Chondrocyte (in vitro differentiated cells): Measurements from ENCODE around the gene P2RY12. TPM values are rescaled to one million over a fixed set of nuclear protein-coding genes. Genes with fewer than 3 reads are reported as not detected.

Experiments used
- DNase-seq: peaks from one replicate; pipeline ENCODE4 v3.0.0; 2021; ENCODE audit warnings: mixed read lengths, low spot score
- H3K27ac Mint-ChIP-seq: one replicate; pipeline ENCODE4 v1.8.0; 2021; ENCODE audit warnings: mild to moderate bottlenecking, moderate library complexity, mixed read lengths; ENCODE audit not compliant: unreplicated experiment
- H3K27me3 Mint-ChIP-seq: 2 replicates; pipeline ENCODE4 v1.8.0; 2021; ENCODE audit warnings: low read depth, mixed read lengths
- H3K36me3 Mint-ChIP-seq: 2 replicates; pipeline ENCODE4 v1.8.0; 2021; ENCODE audit warnings: low read depth, mixed read lengths
- H3K4me1 Mint-ChIP-seq: 2 replicates; pipeline ENCODE4 v1.8.0; 2021; ENCODE audit warnings: low read depth, mild to moderate bottlenecking, mixed read lengths
- H3K4me3 Mint-ChIP-seq: one replicate; pipeline ENCODE4 v1.8.0; 2021; ENCODE audit warnings: mild to moderate bottlenecking, moderate library complexity, mixed read lengths; ENCODE audit not compliant: unreplicated experiment
- H3K9me3 Mint-ChIP-seq: 2 replicates; pipeline ENCODE4 v1.8.0; 2021; ENCODE audit warnings: low read depth, mixed read lengths
- CTCF ChIP-seq: fragments of 200-600 bp; sonication (generic); IDR thresholded peaks from 2 replicates; pipeline ENCODE4 v1.5.0; 2021; ENCODE audit warnings: antibody characterized with exemption, mild to moderate bottlenecking, moderate library complexity
- total RNA-seq: library from RNA; stranded (reverse); gene quantifications from 3 replicates; pipeline ENCODE4 v1.2.1, GENCODE V29; 2021

The P2RY12 gene
- total RNA-seq, 1 donor from 2014 or later: not detected

- no peak for TF ChIP-seq CTCF
- Mint-ChIP-seq H3K4me1 (no peaks in the 10 kb centered on the region), H3K36me3 (no peaks in the 10 kb centered on the region), H3K9me3 (no peaks in the 10 kb centered on the region), H3K4me3 (no peak overlapping the region), H3K27ac (no peak overlapping the region), H3K27me3 (no peaks in the 10 kb centered on the region)
- no peak for DNase-seq
Observed at GRCh38 chr3:151331696-151332095, 52.9 kb downstream of the P2RY12 start.

GRCh38 chr3:151330899-151331298 lies 53.7 kb downstream of the P2RY12 start:
- Mint-ChIP-seq H3K36me3 (no peaks in the 10 kb centered on the region), H3K4me1 (no peaks in the 10 kb centered on the region), H3K27me3 (no peaks in the 10 kb centered on the region), H3K27ac (no peak overlapping the region), H3K4me3 (no peak overlapping the region), H3K9me3 (no peaks in the 10 kb centered on the region)
- TF ChIP-seq CTCF: no peak
- DNase-seq: no peak

GRCh38 chr3:151330379-151330778 lies 54.2 kb downstream of the P2RY12 start:
- no peak for DNase-seq
- H3K4me3 Mint-ChIP-seq: no peak overlapping the region
- no peaks in the 10 kb centered on the region for H3K4me1 Mint-ChIP-seq

GRCh38 chr3:151329363-151329762 lies 55.2 kb downstream of the P2RY12 start, which contains the start of gene P2RY13:
P2RY13 (minus strand) TSS chr3:151329549; CDS start chr3:151329528, 21 bp downstream.
- no peak for TF ChIP-seq CTCF
- Mint-ChIP-seq H3K9me3 (no peaks in the 10 kb centered on the region), H3K27me3 (no peaks in the 10 kb centered on the region), H3K4me3 (no peak within 1 kb of the TSS), H3K27ac (no peak within 1 kb of the TSS), H3K4me1 (no peaks in the 10 kb centered on the region), H3K36me3 (no peaks in the 10 kb centered on the region)
- DNase-seq: no peak

More at GRCh38 chr3:151330379-151330778, 54.2 kb downstream of the P2RY12 start:
- no peaks in the 10 kb centered on the region for H3K27me3 Mint-ChIP-seq
- H3K36me3 Mint-ChIP-seq: no peaks in the 10 kb centered on the region
- no peak overlapping the region for H3K27ac Mint-ChIP-seq
- no peak for TF ChIP-seq CTCF
- H3K9me3 Mint-ChIP-seq: no peaks in the 10 kb centered on the region

- DNase-seq: no peak
- H3K36me3 Mint-ChIP-seq: no peaks in the 10 kb centered on the region
- H3K9me3 Mint-ChIP-seq: no peaks in the 10 kb centered on the region
- H3K27ac Mint-ChIP-seq: no peak overlapping the region
- H3K4me3 Mint-ChIP-seq: no peak overlapping the region
- H3K27me3 Mint-ChIP-seq: no peaks in the 10 kb centered on the region
- H3K4me1 Mint-ChIP-seq: no peaks in the 10 kb centered on the region
- TF ChIP-seq CTCF: no peak
Observed at GRCh38 chr3:151328298-151328995, 56.1 kb downstream of the P2RY12 start.
